Neural progenitor cell (in vitro differentiated cells): Measurements from ENCODE around the gene CHKA. TPM values are rescaled to one million over a fixed set of nuclear protein-coding genes. Genes with fewer than 3 reads are reported as not detected.

ENCODE experiments used
- DNase-seq: peaks from one replicate; pipeline ENCODE4 v3.0.0-alpha.2; 2016; ENCODE audit warnings: low spot score
- H2AFZ ChIP-seq: fragments of 200-600 bp; sonication (generic); replicated peaks from 2 replicates; pipeline ENCODE4 v1.6.1; 2016; ENCODE audit warnings: antibody characterized with exemption
- H3F3A ChIP-seq: fragments of 200-600 bp; sonication (generic); 2 replicates; pipeline ENCODE4 v1.6.1; 2016; ENCODE audit warnings: antibody characterized with exemption, low read depth
- H3K27ac ChIP-seq: fragments of 200-600 bp; sonication (generic); 2 replicates; pipeline ENCODE4 v1.5.1; 2016; ENCODE audit warnings: mild to moderate bottlenecking
- H3K27me3 ChIP-seq: fragments of 200-600 bp; sonication (generic); 2 replicates; pipeline ENCODE4 v1.6.1; 2016; ENCODE audit warnings: mild to moderate bottlenecking, moderate library complexity
- H3K36me3 ChIP-seq: fragments of 200-600 bp; sonication (generic); 2 replicates; pipeline ENCODE4 v1.5.1; 2016
- H3K4me1 ChIP-seq: fragments of 200-600 bp; sonication (generic); 2 replicates; pipeline ENCODE4 v1.6.1; 2016; ENCODE audit warnings: mixed run types
- H3K4me2 ChIP-seq: fragments of 200-600 bp; sonication (generic); 2 replicates; pipeline ENCODE4 v1.6.1; 2016
- H3K4me3 ChIP-seq: fragments of 200-600 bp; sonication (generic); 2 replicates; pipeline ENCODE4 v1.5.1; 2016
- H3K79me2 ChIP-seq: fragments of 200-600 bp; sonication (generic); 2 replicates; pipeline ENCODE4 v1.6.1; 2016; ENCODE audit warnings: low read depth
- H3K9ac ChIP-seq: fragments of 200-600 bp; sonication (generic); 2 replicates; pipeline ENCODE4 v1.6.1; 2016
- H3K9me3 ChIP-seq: fragments of 200-600 bp; sonication (generic); 2 replicates; pipeline ENCODE4 v1.5.1; 2016; ENCODE audit warnings: low read depth
- H4K20me1 ChIP-seq: fragments of 200-600 bp; sonication (generic); 2 replicates; pipeline ENCODE4 v1.6.1; 2016; ENCODE audit warnings: low read depth
- H3K27ac Mint-ChIP-seq: 3 replicates; pipeline ENCODE4 v1.8.0; 2021; ENCODE audit warnings: mixed read lengths
- H3K27me3 Mint-ChIP-seq: 2 replicates; pipeline ENCODE4 v1.8.0; 2022; ENCODE audit warnings: low read depth, mild to moderate bottlenecking, inconsistent platforms, moderate library complexity, mixed read lengths; ENCODE audit not compliant: insufficient read depth
- H3K36me3 Mint-ChIP-seq: 3 replicates; pipeline ENCODE4 v1.8.0; 2021; ENCODE audit warnings: mixed read lengths
- H3K4me1 Mint-ChIP-seq: 3 replicates; pipeline ENCODE4 v1.8.0; 2021; ENCODE audit warnings: mixed read lengths
- H3K4me3 Mint-ChIP-seq: 3 replicates; pipeline ENCODE4 v1.8.0; 2021; ENCODE audit warnings: mild to moderate bottlenecking, moderate library complexity, mixed read lengths
- H3K9me3 Mint-ChIP-seq: 3 replicates; pipeline ENCODE4 v1.8.0; 2020; ENCODE audit warnings: mixed read lengths
- EZH2 ChIP-seq: fragments of 200-600 bp; sonication (generic); IDR thresholded peaks from 2 replicates; pipeline ENCODE4 v1.6.1; 2017; ENCODE audit warnings: antibody characterized with exemption, mild to moderate bottlenecking, moderate library complexity
- EZH2phosphoT487 ChIP-seq: fragments of 200-600 bp; sonication (generic); IDR thresholded peaks from 2 replicates; pipeline ENCODE4 v1.6.1; 2017; ENCODE audit warnings: antibody characterized with exemption
- total RNA-seq: library from RNA; depleted of rRNA; stranded (reverse); fragments of >200 nt; gene quantifications from 2 replicates; pipeline ENCODE4 v1.2.3, GENCODE V29; 2015; ENCODE audit warnings: low replicate concordance
- TF ChIP-seq, protein P1 (sequence below): fragments of 200-600 bp; sonication (generic); IDR thresholded peaks from 2 replicates; pipeline ENCODE4 v1.5.1; 2017; ENCODE audit warnings: antibody characterized with exemption, mild to moderate bottlenecking

The CHKA gene
- total RNA-seq, 1 donor from 2014 or later, result 36.8 TPM

DNA sequence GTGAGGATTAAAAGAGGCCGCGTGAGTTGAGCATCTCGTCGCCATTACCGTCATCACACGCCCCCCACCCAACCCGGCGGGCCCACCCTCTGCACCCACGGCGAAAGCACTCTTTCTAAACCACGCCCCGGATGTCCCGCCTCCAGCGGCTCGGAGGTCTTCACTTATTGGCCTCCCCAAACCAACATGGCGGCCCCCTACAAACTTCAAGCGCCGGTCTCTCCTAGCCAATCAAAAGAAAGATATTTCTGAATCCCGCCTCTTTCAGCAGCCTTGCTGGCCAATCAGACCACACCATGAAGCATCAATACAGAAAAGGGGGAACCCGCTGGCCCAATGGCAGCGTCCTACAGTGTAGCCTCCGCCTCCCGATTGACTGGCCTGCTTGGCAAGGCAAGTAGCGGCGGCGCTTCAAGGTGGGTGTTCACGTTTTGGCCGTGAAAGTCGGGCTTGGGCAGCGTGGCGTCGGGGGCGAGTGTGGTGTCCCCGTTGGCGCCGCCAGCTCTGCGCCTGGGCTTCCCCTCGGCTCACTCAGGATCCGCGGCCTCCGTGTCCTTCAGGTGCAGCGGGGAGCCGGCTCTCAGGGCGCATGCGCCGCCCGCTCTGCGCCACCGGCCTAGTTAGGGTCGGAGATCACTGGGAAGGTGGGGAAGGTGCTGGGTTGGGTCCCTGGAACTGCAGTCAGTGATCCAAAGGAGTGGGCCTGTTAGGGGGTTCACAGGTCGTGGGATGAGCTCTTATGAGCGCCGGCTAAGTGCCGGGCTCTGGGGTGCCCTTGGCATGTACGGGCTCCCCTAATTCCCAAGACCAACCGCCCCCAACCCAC lies 90.7 kb downstream of the CHKA start, which contains the start of gene NDUFS8:
Gene NDUFS8, plus strand, starts transcription at position 364 of the 826 bp plus-strand sequence. CDS start 1,471 bp downstream, outside the sequence.
- Histone ChIP-seq H3K36me3 (no peaks in the 10 kb centered on the region), H3K4me3 (peak within 1 kb of the TSS; percentile 87), H3K9me3 (no peaks in the 10 kb centered on the region), H3K4me1 (peaks cover 12% of the 10 kb centered on the region), H3K9ac (peak within 1 kb of the TSS; percentile 93), H3K4me2 (peak within 1 kb of the TSS; percentile 100), H2AFZ (peak within 1 kb of the TSS; percentile 81), H3K27ac (peak within 1 kb of the TSS; percentile 2), H3K27me3 (no peaks in the 10 kb centered on the region), H3K79me2 (peaks cover 36% of the 10 kb centered on the region), H4K20me1 (peaks cover 3% of the 10 kb centered on the region), H3F3A (peaks cover 7% of the 10 kb centered on the region)
- peak within 1 kb of the TSS; percentile 97 for H3K27ac Mint-ChIP-seq
- H3K9me3 Mint-ChIP-seq, result peaks cover under 1% of the 10 kb centered on the region
- peaks cover 11% of the 10 kb centered on the region for H3K36me3 Mint-ChIP-seq
- H3K4me1 Mint-ChIP-seq, result peaks cover 24% of the 10 kb centered on the region
- peaks cover 12% of the 10 kb centered on the region for H3K27me3 Mint-ChIP-seq
- H3K4me3 Mint-ChIP-seq, result peak within 1 kb of the TSS; percentile 97
- peak; percentile 98 for DNase-seq
- TF ChIP-seq, protein P1, sequence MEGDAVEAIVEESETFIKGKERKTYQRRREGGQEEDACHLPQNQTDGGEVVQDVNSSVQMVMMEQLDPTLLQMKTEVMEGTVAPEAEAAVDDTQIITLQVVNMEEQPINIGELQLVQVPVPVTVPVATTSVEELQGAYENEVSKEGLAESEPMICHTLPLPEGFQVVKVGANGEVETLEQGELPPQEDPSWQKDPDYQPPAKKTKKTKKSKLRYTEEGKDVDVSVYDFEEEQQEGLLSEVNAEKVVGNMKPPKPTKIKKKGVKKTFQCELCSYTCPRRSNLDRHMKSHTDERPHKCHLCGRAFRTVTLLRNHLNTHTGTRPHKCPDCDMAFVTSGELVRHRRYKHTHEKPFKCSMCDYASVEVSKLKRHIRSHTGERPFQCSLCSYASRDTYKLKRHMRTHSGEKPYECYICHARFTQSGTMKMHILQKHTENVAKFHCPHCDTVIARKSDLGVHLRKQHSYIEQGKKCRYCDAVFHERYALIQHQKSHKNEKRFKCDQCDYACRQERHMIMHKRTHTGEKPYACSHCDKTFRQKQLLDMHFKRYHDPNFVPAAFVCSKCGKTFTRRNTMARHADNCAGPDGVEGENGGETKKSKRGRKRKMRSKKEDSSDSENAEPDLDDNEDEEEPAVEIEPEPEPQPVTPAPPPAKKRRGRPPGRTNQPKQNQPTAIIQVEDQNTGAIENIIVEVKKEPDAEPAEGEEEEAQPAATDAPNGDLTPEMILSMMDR, result no peak
- TF ChIP-seq EZH2, result no peak
- TF ChIP-seq EZH2phosphoT487, result no peak

DNA sequence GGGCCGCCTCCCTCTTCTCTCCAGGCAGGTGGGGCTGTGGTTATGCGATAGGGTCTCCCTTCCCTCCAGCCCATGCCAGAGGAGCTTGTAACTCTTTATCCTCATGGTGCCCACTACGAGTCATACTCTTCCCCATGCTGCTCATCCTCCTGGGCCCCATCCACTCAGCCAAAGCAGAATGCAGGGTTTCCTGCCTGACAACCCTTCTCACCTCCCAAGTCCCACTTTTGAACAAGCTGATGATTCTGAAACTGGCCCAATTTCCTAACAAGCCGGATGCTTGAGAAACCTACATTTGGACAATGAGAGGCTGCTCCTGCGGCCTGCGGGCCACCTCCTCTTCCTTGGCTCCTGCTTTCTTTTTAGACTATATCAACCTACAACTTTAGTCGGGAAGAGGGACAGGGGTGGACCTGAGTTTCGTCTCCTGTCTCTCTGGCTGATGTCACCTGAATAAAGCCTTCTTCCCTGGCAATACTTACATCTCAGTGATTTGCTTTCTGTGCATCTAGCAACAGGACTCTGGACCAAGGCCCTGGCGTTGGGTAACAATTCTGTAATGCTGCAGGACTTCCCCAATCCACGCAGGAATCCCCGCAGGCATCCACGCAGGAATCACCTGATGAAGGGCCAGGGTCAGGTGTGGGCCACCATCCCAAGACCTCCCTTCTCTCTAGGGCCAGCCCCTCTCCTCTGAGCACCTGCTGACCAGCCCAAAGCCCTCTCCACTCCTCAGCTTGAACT lies 92.2 kb downstream of the CHKA start:
- Histone ChIP-seq H3K79me2 (peaks cover 36% of the 10 kb centered on the region), H3K36me3 (no peaks in the 10 kb centered on the region), H4K20me1 (peaks cover 3% of the 10 kb centered on the region), H3K27me3 (no peaks in the 10 kb centered on the region), H3K4me2 (peak overlapping the region; percentile 63), H3K4me3 (peak overlapping the region; percentile 87), H3K4me1 (peaks cover 12% of the 10 kb centered on the region), H3K27ac (no peak overlapping the region), H2AFZ (no peak overlapping the region), H3K9me3 (no peaks in the 10 kb centered on the region), H3F3A (peaks cover 6% of the 10 kb centered on the region), H3K9ac (no peak overlapping the region)
- Mint-ChIP-seq H3K9me3 (peaks cover 6% of the 10 kb centered on the region), H3K27ac (peak overlapping the region; percentile 97), H3K36me3 (peaks cover 20% of the 10 kb centered on the region), H3K4me3 (peak overlapping the region; percentile 97), H3K27me3 (peaks cover 14% of the 10 kb centered on the region), H3K4me1 (peaks cover 24% of the 10 kb centered on the region)
- DNase-seq, result no peak
- TF ChIP-seq EZH2phosphoT487, result no peak
- TF ChIP-seq, protein P1, result no peak
- no peak for TF ChIP-seq EZH2

DNA sequence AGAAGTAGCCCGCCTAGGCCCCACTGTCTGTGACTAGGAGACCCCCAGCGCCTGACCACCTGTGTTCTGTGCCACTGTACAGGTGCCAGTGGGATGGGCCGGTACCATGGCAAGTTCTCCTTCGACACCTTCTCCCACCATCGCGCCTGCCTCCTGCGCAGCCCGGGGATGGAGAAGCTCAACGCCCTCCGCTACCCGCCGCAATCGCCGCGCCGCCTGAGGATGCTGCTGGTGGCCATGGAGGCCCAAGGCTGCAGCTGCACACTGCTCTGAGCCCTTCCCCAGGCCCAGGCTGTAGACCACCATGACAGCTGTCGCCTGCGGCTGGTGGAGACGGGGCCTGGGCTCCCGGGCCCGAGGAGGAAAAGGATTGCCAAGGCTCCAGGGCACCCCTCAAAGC lies 93.5 kb downstream of the CHKA start:
- Mint-ChIP-seq H3K4me3 (no peak overlapping the region), H3K27ac (no peak overlapping the region), H3K27me3 (peaks cover 14% of the 10 kb centered on the region), H3K36me3 (peaks cover 20% of the 10 kb centered on the region), H3K9me3 (peaks cover 6% of the 10 kb centered on the region), H3K4me1 (peaks cover 24% of the 10 kb centered on the region)
- Histone ChIP-seq H3K27me3 (no peaks in the 10 kb centered on the region), H3K4me2 (no peak overlapping the region), H3K79me2 (peaks cover 36% of the 10 kb centered on the region), H3K9ac (no peak overlapping the region), H3K27ac (no peak overlapping the region), H3F3A (peaks cover 6% of the 10 kb centered on the region), H2AFZ (no peak overlapping the region), H3K9me3 (no peaks in the 10 kb centered on the region), H3K4me3 (no peak overlapping the region), H3K36me3 (no peaks in the 10 kb centered on the region), H4K20me1 (peaks cover 3% of the 10 kb centered on the region), H3K4me1 (peaks cover 12% of the 10 kb centered on the region)
- DNase-seq, result no peak
- TF ChIP-seq, protein P1, result no peak
- TF ChIP-seq EZH2, result no peak
- TF ChIP-seq EZH2phosphoT487, result no peak
